H9 (cell line): ENCODE data around the gene LRRC26. TPM values are rescaled to one million over a fixed set of nuclear protein-coding genes. Genes with fewer than 3 reads are reported as not detected.

Experiments used
- DNase-seq: peaks from one replicate; pipeline ENCODE4 v3.0.0-alpha.2; 2017
- H2AFZ ChIP-seq: one replicate; pipeline ENCODE4 v1.6.1; 2013; ENCODE audit warnings: mild to moderate bottlenecking, low read length, control low read depth, moderate library complexity
- H2AK5ac ChIP-seq: 2 replicates; pipeline ENCODE4 v1.6.1; 2013; ENCODE audit warnings: low read length, control low read depth, mixed read lengths; ENCODE audit not compliant: insufficient read length
- H2BK120ac ChIP-seq: one replicate; pipeline ENCODE4 v1.6.1; 2013; ENCODE audit warnings: low read depth, mild to moderate bottlenecking, low read length, control low read depth, inconsistent platforms; ENCODE audit not compliant: poor library complexity, severe bottlenecking
- H2BK12ac ChIP-seq: 2 replicates; pipeline ENCODE4 v1.6.1; 2013; ENCODE audit warnings: low read length, control low read depth, mixed read lengths, low read depth; ENCODE audit not compliant: insufficient read length
- H2BK15ac ChIP-seq: 2 replicates; pipeline ENCODE4 v1.6.1; 2013; ENCODE audit warnings: low read depth, low read length, control low read depth
- H2BK20ac ChIP-seq: one replicate; pipeline ENCODE4 v1.6.1; 2013; ENCODE audit warnings: low read depth, mild to moderate bottlenecking, low read length, control low read depth, inconsistent platforms; ENCODE audit not compliant: poor library complexity, severe bottlenecking
- H2BK5ac ChIP-seq: 2 replicates; pipeline ENCODE4 v1.6.1; 2013; ENCODE audit warnings: low read length, control low read depth, mixed read lengths; ENCODE audit not compliant: insufficient read length
- H3K14ac ChIP-seq: 2 replicates; pipeline ENCODE4 v1.6.1; 2013; ENCODE audit warnings: low read length, control low read depth; ENCODE audit not compliant: insufficient read depth
- H3K18ac ChIP-seq: 2 replicates; pipeline ENCODE4 v1.6.1; 2013; ENCODE audit warnings: low read depth, mild to moderate bottlenecking, mixed read lengths, low read length, control low read depth; ENCODE audit not compliant: insufficient read length
- H3K23ac ChIP-seq: 2 replicates; pipeline ENCODE4 v1.6.1; 2013; ENCODE audit warnings: low read length, control low read depth, mixed read lengths, low read depth; ENCODE audit not compliant: insufficient read length
- H3K23me2 ChIP-seq: 2 replicates; pipeline ENCODE4 v1.6.1; 2013; ENCODE audit warnings: low read depth, mild to moderate bottlenecking, mixed read lengths, low read length, control low read depth; ENCODE audit not compliant: insufficient read length, poor library complexity, severe bottlenecking
- H3K27ac ChIP-seq: 2 replicates; pipeline ENCODE4 v1.5.1; 2013; ENCODE audit warnings: low read length, control low read depth, mixed read lengths, low read depth; ENCODE audit not compliant: insufficient read length
- H3K27me3 ChIP-seq: 2 replicates; pipeline ENCODE4 v1.6.1; 2013; ENCODE audit warnings: low read length, control low read depth, inconsistent platforms; ENCODE audit not compliant: insufficient read depth
- H3K4ac ChIP-seq: 2 replicates; pipeline ENCODE4 v1.6.1; 2013; ENCODE audit warnings: low read depth, mild to moderate bottlenecking, control low read depth, inconsistent platforms, low read length, moderate library complexity
- H3K4me1 ChIP-seq: 2 replicates; pipeline ENCODE4 v1.6.1; 2013; ENCODE audit warnings: low read length, control low read depth, inconsistent platforms; ENCODE audit not compliant: insufficient read depth
- H3K4me2 ChIP-seq: 2 replicates; pipeline ENCODE4 v1.6.1; 2013; ENCODE audit warnings: low read length, control low read depth, mixed read lengths; ENCODE audit not compliant: insufficient read length, insufficient read depth
- H3K56ac ChIP-seq: 2 replicates; pipeline ENCODE4 v1.6.1; 2013; ENCODE audit warnings: low read depth, mild to moderate bottlenecking, mixed read lengths, low read length, control low read depth; ENCODE audit not compliant: insufficient read length
- H3K79me1 ChIP-seq: 2 replicates; pipeline ENCODE4 v1.6.1; 2013; ENCODE audit warnings: low read depth, mild to moderate bottlenecking, moderate library complexity, low read length, control low read depth, inconsistent platforms; ENCODE audit not compliant: insufficient read depth, poor library complexity, severe bottlenecking
- H3K79me2 ChIP-seq: 2 replicates; pipeline ENCODE4 v1.6.1; 2013; ENCODE audit warnings: low read length, control low read depth, inconsistent platforms; ENCODE audit not compliant: insufficient read depth
- H3K9ac ChIP-seq: 2 replicates; pipeline ENCODE4 v1.6.1; 2013; ENCODE audit warnings: low read length, control low read depth, mixed read lengths; ENCODE audit not compliant: insufficient read length; ENCODE audit errors: extremely low read depth
- H3K9me3 ChIP-seq: one replicate; pipeline ENCODE4 v1.6.1; 2013; ENCODE audit warnings: low read depth, low read length, inconsistent platforms; ENCODE audit not compliant: control insufficient read depth
- H3T11ph ChIP-seq: one replicate; pipeline ENCODE4 v1.6.1; 2013; ENCODE audit warnings: mild to moderate bottlenecking, low read length, control low read depth, inconsistent platforms
- H4K20me1 ChIP-seq: one replicate; pipeline ENCODE4 v1.6.1; 2013; ENCODE audit not compliant: control insufficient read depth, insufficient read length, insufficient read depth
- H4K5ac ChIP-seq: 2 replicates; pipeline ENCODE4 v1.6.1; 2013; ENCODE audit warnings: low read depth, mild to moderate bottlenecking, mixed read lengths, low read length, control low read depth; ENCODE audit not compliant: insufficient read length
- H4K8ac ChIP-seq: replicated peaks from 2 replicates; pipeline ENCODE4 v1.6.1; 2013; ENCODE audit warnings: low read length, control low read depth, mixed read lengths, low read depth; ENCODE audit not compliant: insufficient read length
- H4K91ac ChIP-seq: 2 replicates; pipeline ENCODE4 v1.6.1; 2013; ENCODE audit warnings: low read depth, mild to moderate bottlenecking, moderate library complexity, mixed read lengths, low read length, control low read depth; ENCODE audit not compliant: insufficient read length
- H3K27ac Mint-ChIP-seq, 3 experiments: 2 replicates in 2 of 3; 3 replicates in 1 of 3; pipeline ENCODE4 v1.8.0; 2020 to 2021; ENCODE audit warnings: mixed read lengths in 3 of 3, mild to moderate bottlenecking in 1 of 3, moderate library complexity in 1 of 3
- H3K27me3 Mint-ChIP-seq: 2 replicates; pipeline ENCODE4 v1.8.0; 2021; ENCODE audit warnings: low read depth, mild to moderate bottlenecking, moderate library complexity, mixed read lengths
- H3K36me3 Mint-ChIP-seq, 3 experiments: 2 replicates in 2 of 3; 3 replicates in 1 of 3; pipeline ENCODE4 v1.8.0; 2020 to 2021; ENCODE audit warnings: low read depth in 3 of 3, mixed read lengths in 3 of 3; ENCODE audit not compliant: insufficient read depth in 1 of 3
- H3K4me1 Mint-ChIP-seq, 2 experiments: 2 replicates each; pipeline ENCODE4 v1.8.0; 2020; ENCODE audit warnings: mixed read lengths in 2 of 2
- H3K4me3 Mint-ChIP-seq, 2 experiments: 2 replicates in 1 of 2; 3 replicates in 1 of 2; pipeline ENCODE4 v1.8.0; 2020 to 2021; ENCODE audit warnings: mild to moderate bottlenecking in 2 of 2, mixed read lengths in 2 of 2, moderate library complexity in 1 of 2
- H3K9me3 Mint-ChIP-seq, 2 experiments: 2 replicates in 1 of 2; 3 replicates in 1 of 2; pipeline ENCODE4 v1.8.0; 2020; ENCODE audit warnings: mild to moderate bottlenecking in 2 of 2, mixed read lengths in 2 of 2, moderate library complexity in 1 of 2
- CTCF ChIP-seq: fragments of 200-600 bp; sonication (generic); conservative IDR thresholded peaks from 3 replicates; pipeline ENCODE4 v1.8.0; 2021; ENCODE audit warnings: antibody characterized with exemption, mild to moderate bottlenecking
- WGBS: extraction: QIAGEN DNeasy Blood & Tissue Kit; methylation state at CpG from one replicate; pipeline ENCODE4 v1.1.7; 2013; ENCODE audit warnings: missing lambda C conversion rate, low lambda C conversion rate, mixed read lengths; ENCODE audit not compliant: insufficient read length; ENCODE audit errors: extremely low coverage; 5-methylcytosine and 5-hydroxymethylcytosine counted together
- total RNA-seq: library from RNA; stranded (reverse); gene quantifications from 2 replicates; pipeline ENCODE4 v1.2.1, GENCODE V29; 2021

LRRC26 gene
- total RNA-seq, 1 experiment from 2014 or later: 0.96 TPM

DNA sequence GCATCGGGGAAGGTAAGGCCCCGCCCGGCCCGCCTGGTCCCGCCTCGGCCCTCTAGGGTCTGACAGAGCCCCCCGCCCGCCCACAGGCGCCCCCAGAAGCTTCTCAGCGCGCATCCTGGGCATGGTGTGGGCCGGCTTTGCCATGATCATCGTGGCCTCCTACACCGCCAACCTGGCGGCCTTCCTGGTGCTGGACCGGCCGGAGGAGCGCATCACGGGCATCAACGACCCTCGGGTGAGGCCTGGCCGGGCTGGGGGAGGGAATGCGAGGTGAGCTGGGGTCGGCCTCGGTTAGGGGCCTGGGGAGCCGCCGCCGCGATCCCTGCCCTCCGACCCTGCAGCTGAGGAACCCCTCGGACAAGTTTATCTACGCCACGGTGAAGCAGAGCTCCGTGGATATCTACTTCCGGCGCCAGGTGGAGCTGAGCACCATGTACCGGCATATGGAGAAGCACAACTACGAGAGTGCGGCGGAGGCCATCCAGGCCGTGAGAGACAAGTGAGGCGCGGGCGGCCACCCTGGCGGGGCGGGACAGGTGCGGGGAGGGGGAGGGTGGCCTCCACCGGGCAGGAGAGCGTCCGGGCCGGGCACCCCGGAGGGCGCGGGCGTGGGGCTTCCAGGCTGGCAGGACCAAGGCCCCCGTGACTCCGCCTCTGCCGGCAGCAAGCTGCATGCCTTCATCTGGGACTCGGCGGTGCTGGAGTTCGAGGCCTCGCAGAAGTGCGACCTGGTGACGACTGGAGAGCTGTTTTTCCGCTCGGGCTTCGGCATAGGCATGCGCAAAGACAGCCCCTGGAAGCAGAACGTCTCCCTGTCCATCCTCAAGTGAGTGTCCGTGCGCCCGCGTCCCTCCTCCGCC is 7.1 kb downstream of the LRRC26 start:
- H3K4ac ChIP-seq: no peak overlapping the region
- no peak overlapping the region for H2BK20ac ChIP-seq
- peaks cover 42% of the 10 kb centered on the region; the same call in 1 of the 2 replicates for H3K27me3 ChIP-seq
- peak overlapping the region; percentile 70 for H3K4me2 ChIP-seq
- no peaks in the 10 kb centered on the region for H3K79me1 ChIP-seq
- no peak overlapping the region for H4K8ac ChIP-seq
- H3K79me2 ChIP-seq: no peaks in the 10 kb centered on the region
- peak; percentile 70 for DNase-seq
- no peak overlapping the region for H3K27ac ChIP-seq
- Mint-ChIP-seq H3K27me3 (peaks cover 96% of the 10 kb centered on the region), H3K4me1 (peaks cover 0 to 5% of the 10 kb centered on the region in 2 experiments; a peak in 1 of 4 replicates), H3K4me3 (peak overlapping the region; percentile 50 to 82), H3K27ac (no peak overlapping the region), H3K9me3 (no peaks in the 10 kb centered on the region; a peak in 1 of 5 replicates), H3K36me3 (no peaks in the 10 kb centered on the region)
- no peak overlapping the region for H2BK120ac ChIP-seq
- H3K4me1 ChIP-seq: no peaks in the 10 kb centered on the region
- H3K18ac ChIP-seq: no peak overlapping the region
- H4K20me1 ChIP-seq: peaks cover 2% of the 10 kb centered on the region
- no peak overlapping the region for H2BK15ac ChIP-seq
- H2AK5ac ChIP-seq: no peak overlapping the region
- H2BK12ac ChIP-seq: no peak overlapping the region
- WGBS: no CpG with 5 or more reads among the region's 74 CpGs
- no peak overlapping the region for H2BK5ac ChIP-seq
- H4K91ac ChIP-seq: no peak overlapping the region
- no peak overlapping the region for H3T11ph ChIP-seq
- TF ChIP-seq CTCF: 0 out of 3 replicates have a peak, but pooled peaks have one; percentile 15
- H4K5ac ChIP-seq: no peak overlapping the region
- H3K9ac ChIP-seq: no peak overlapping the region
- H3K23ac ChIP-seq: no peak overlapping the region
- H3K14ac ChIP-seq: no peak overlapping the region
- H2AFZ ChIP-seq: no peak overlapping the region
- H3K56ac ChIP-seq: no peak overlapping the region
- no peaks in the 10 kb centered on the region for H3K9me3 ChIP-seq
- peaks cover 16% of the 10 kb centered on the region for H3K23me2 ChIP-seq
